Rectal smooth muscle tissue (tissue), 1 donor: ENCODE results near the gene LMO7.

Experiments used
- H3K27ac ChIP-seq: one replicate; pipeline ENCODE4 v1.7.0; 2013; ENCODE audit warnings: low read depth, low read length, inconsistent platforms
- H3K27me3 ChIP-seq: one replicate; pipeline ENCODE4 v1.7.0; 2013; ENCODE audit warnings: low read length; ENCODE audit not compliant: control insufficient read depth, insufficient read depth
- H3K36me3 ChIP-seq: one replicate; pipeline ENCODE4 v1.7.0; 2013; ENCODE audit warnings: low read length; ENCODE audit not compliant: control insufficient read depth, insufficient read depth
- H3K4me1 ChIP-seq: one replicate; pipeline ENCODE4 v1.7.0; 2013; ENCODE audit warnings: low read length; ENCODE audit not compliant: control insufficient read depth, insufficient read depth
- H3K4me3 ChIP-seq: one replicate; pipeline ENCODE4 v1.7.0; 2013; ENCODE audit warnings: low read length
- H3K9ac ChIP-seq: one replicate; pipeline ENCODE4 v1.7.0; 2013; ENCODE audit warnings: low read length

The LMO7 gene

GRCh38 chr13:75877071-75877470 lies 240.9 kb downstream of the LMO7 start:
- Histone ChIP-seq H3K4me1 (peaks cover 5% of the 10 kb centered on the region), H3K27ac (no peak overlapping the region), H3K4me3 (no peak overlapping the region), H3K9ac (no peak overlapping the region), H3K36me3 (no peaks in the 10 kb centered on the region), H3K27me3 (no peaks in the 10 kb centered on the region)

GRCh38 chr13:75879656-75880055 lies 243.5 kb downstream of the LMO7 start:
- Histone ChIP-seq H3K4me3 (no peak overlapping the region), H3K27me3 (no peaks in the 10 kb centered on the region), H3K9ac (no peak overlapping the region), H3K4me1 (peaks cover 5% of the 10 kb centered on the region), H3K36me3 (no peaks in the 10 kb centered on the region), H3K27ac (no peak overlapping the region)

- no peak overlapping the region for H3K27ac ChIP-seq
- no peak overlapping the region for H3K4me3 ChIP-seq
- no peaks in the 10 kb centered on the region for H3K36me3 ChIP-seq
- peaks cover 5% of the 10 kb centered on the region for H3K4me1 ChIP-seq
- H3K27me3 ChIP-seq: no peaks in the 10 kb centered on the region
- H3K9ac ChIP-seq: no peak overlapping the region
Observed at GRCh38 chr13:75881109-75881775, 245.1 kb downstream of the LMO7 start.

- H3K27me3 ChIP-seq: no peaks in the 10 kb centered on the region
- H3K36me3 ChIP-seq: no peaks in the 10 kb centered on the region
- no peak overlapping the region for H3K27ac ChIP-seq
- H3K4me3 ChIP-seq: no peak overlapping the region
- H3K9ac ChIP-seq: no peak overlapping the region
- peaks cover under 1% of the 10 kb centered on the region for H3K4me1 ChIP-seq
Observed at GRCh38 chr13:75882261-75882660, 246.1 kb downstream of the LMO7 start.

- Histone ChIP-seq H3K4me1 (no peaks in the 10 kb centered on the region), H3K4me3 (no peak overlapping the region), H3K9ac (no peak overlapping the region), H3K27ac (no peak overlapping the region), H3K36me3 (no peaks in the 10 kb centered on the region), H3K27me3 (no peaks in the 10 kb centered on the region)
Observed at GRCh38 chr13:75889427-75889826, 253.3 kb downstream of the LMO7 start.

- no peaks in the 10 kb centered on the region for H3K4me1 ChIP-seq
- H3K9ac ChIP-seq: no peak overlapping the region
Observed at GRCh38 chr13:75895168-75895567, 259.0 kb downstream of the LMO7 start.

GRCh38 chr13:75896271-75896670 lies 260.1 kb downstream of the LMO7 start:
- H3K27me3 ChIP-seq: no peaks in the 10 kb centered on the region
- no peak overlapping the region for H3K27ac ChIP-seq
- H3K9ac ChIP-seq: no peak overlapping the region
- no peaks in the 10 kb centered on the region for H3K4me1 ChIP-seq
- H3K4me3 ChIP-seq: no peak overlapping the region
- H3K36me3 ChIP-seq: no peaks in the 10 kb centered on the region

More at GRCh38 chr13:75895168-75895567, 259.0 kb downstream of the LMO7 start:
- Histone ChIP-seq H3K27ac (no peak overlapping the region), H3K4me3 (no peak overlapping the region), H3K36me3 (no peaks in the 10 kb centered on the region), H3K27me3 (no peaks in the 10 kb centered on the region)

- Histone ChIP-seq H3K36me3 (no peaks in the 10 kb centered on the region), H3K9ac (no peak overlapping the region), H3K27me3 (no peaks in the 10 kb centered on the region), H3K27ac (no peak overlapping the region), H3K4me3 (no peak overlapping the region), H3K4me1 (no peaks in the 10 kb centered on the region)
Observed at GRCh38 chr13:75897386-75897785, 261.3 kb downstream of the LMO7 start.

- Histone ChIP-seq H3K27ac (no peak overlapping the region), H3K4me1 (no peaks in the 10 kb centered on the region), H3K27me3 (no peaks in the 10 kb centered on the region), H3K4me3 (no peak overlapping the region), H3K9ac (no peak overlapping the region), H3K36me3 (no peaks in the 10 kb centered on the region)
Observed at GRCh38 chr13:75901501-75901900, 265.4 kb downstream of the LMO7 start.

- H3K9ac ChIP-seq: no peak overlapping the region
- no peaks in the 10 kb centered on the region for H3K27me3 ChIP-seq
- no peaks in the 10 kb centered on the region for H3K4me1 ChIP-seq
- H3K4me3 ChIP-seq: no peak overlapping the region
- H3K27ac ChIP-seq: no peak overlapping the region
- H3K36me3 ChIP-seq: no peaks in the 10 kb centered on the region
Observed at GRCh38 chr13:75902166-75903104, 266.3 kb downstream of the LMO7 start.

GRCh38 chr13:75904012-75904411 lies 267.9 kb downstream of the LMO7 start:
- Histone ChIP-seq H3K4me1 (no peaks in the 10 kb centered on the region), H3K27ac (no peak overlapping the region), H3K9ac (no peak overlapping the region), H3K36me3 (no peaks in the 10 kb centered on the region), H3K4me3 (no peak overlapping the region), H3K27me3 (no peaks in the 10 kb centered on the region)

- Histone ChIP-seq H3K9ac (no peak overlapping the region), H3K36me3 (no peaks in the 10 kb centered on the region), H3K4me1 (no peaks in the 10 kb centered on the region), H3K27me3 (no peaks in the 10 kb centered on the region), H3K4me3 (no peak overlapping the region), H3K27ac (no peak overlapping the region)
Observed at GRCh38 chr13:75906315-75906714, 270.2 kb downstream of the LMO7 start.
